ENCODE results near the gene DPH3.

DPH3 gene

GRCh38 chr3:16257309-16257708, 7.4 kb downstream of the DPH3 start:
- Histone ChIP-seq H3K9ac (ENCODE audit: low read length) (no peak overlapping the region), H2AK5ac (ENCODE audit: low read length, severe bottlenecking) (no peak overlapping the region), H3K9me3 (ENCODE audit: control insufficient read depth, low read length) (no peaks in the 10 kb centered on the region), H3K36me3 (ENCODE audit: control insufficient read depth in 1 of 2, insufficient read depth in 2 of 2, low read depth in 1 of 2, low read length in 2 of 2) (peaks cover 8 to 41% of the 10 kb centered on the region in 2 experiments), H3K14ac (ENCODE audit: low read length in 2 of 2) (no peak overlapping the region), H2BK12ac (ENCODE audit: low read length in 2 of 2) (no peak overlapping the region), H3K4me1 (ENCODE audit: control insufficient read depth, insufficient read depth, low read depth, low read length) (no peaks in the 10 kb centered on the region), H3K4ac (ENCODE audit: low read depth in 1 of 2, low read length in 2 of 2) (no peak overlapping the region), H2BK120ac (ENCODE audit: low read depth, low read length) (no peak overlapping the region), H3K4me2 (ENCODE audit: low read length, poor library complexity, severe bottlenecking) (no peak overlapping the region), H3K4me3 (ENCODE audit: insufficient read depth in 1 of 2, low read depth in 1 of 2, low read length in 2 of 2) (no peak overlapping the region), H2AFZ (ENCODE audit: low read depth, low read length) (no peak overlapping the region), H3K79me1 (replicated peaks; ENCODE audit: low read length, poor library complexity, severe bottlenecking) (peaks cover 20% of the 10 kb centered on the region), H3K27me3 (ENCODE audit: control insufficient read depth in 1 of 2, insufficient read depth in 1 of 2, low read length in 2 of 2) (no peaks in the 10 kb centered on the region), H2BK5ac (ENCODE audit: low read depth, low read length, poor library complexity, severe bottlenecking) (no peak overlapping the region), H4K91ac (ENCODE audit: low read length) (no peak overlapping the region), H3K27ac (ENCODE audit: low read length, poor library complexity, severe bottlenecking) (no peak overlapping the region), H4K8ac (ENCODE audit: low read length) (no peak overlapping the region), H3K18ac (ENCODE audit: low read depth in 1 of 2, low read length in 2 of 2) (no peak overlapping the region), H3K23ac (ENCODE audit: low read length in 2 of 2) (no peak overlapping the region), H2BK15ac (ENCODE audit: low read depth, poor library complexity, severe bottlenecking) (no peak overlapping the region)
- WGBS, result 95% methylated on average over 2 of the region's 2 CpGs
- DNase-seq, result no peak

- no peaks in the 10 kb centered on the region for H3K27me3 ChIP-seq (ENCODE audit: control insufficient read depth in 1 of 2, insufficient read depth in 1 of 2, low read length in 2 of 2)
- DNase-seq, result no peak
- H3K14ac ChIP-seq (ENCODE audit: low read length in 2 of 2), result no peak overlapping the region
- no peak overlapping the region for H2AK5ac ChIP-seq (ENCODE audit: low read length, severe bottlenecking)
- peaks cover 11% of the 10 kb centered on the region for H3K79me1 ChIP-seq (replicated peaks; ENCODE audit: low read length, poor library complexity, severe bottlenecking)
- WGBS, result 93% methylated on average over 5 of the region's 5 CpGs
- no peak overlapping the region for H2BK5ac ChIP-seq (ENCODE audit: low read depth, low read length, poor library complexity, severe bottlenecking)
- no peak overlapping the region for H3K23ac ChIP-seq (ENCODE audit: low read length in 2 of 2)
- H3K4me2 ChIP-seq (ENCODE audit: low read length, poor library complexity, severe bottlenecking), result no peak overlapping the region
- H2AFZ ChIP-seq (ENCODE audit: low read depth, low read length), result no peak overlapping the region
- no peaks in the 10 kb centered on the region for H3K9me3 ChIP-seq (ENCODE audit: control insufficient read depth, low read length)
- H3K4me1 ChIP-seq (ENCODE audit: control insufficient read depth, insufficient read depth, low read depth, low read length), result no peaks in the 10 kb centered on the region
- no peak overlapping the region for H2BK12ac ChIP-seq (ENCODE audit: low read length in 2 of 2)
- H2BK120ac ChIP-seq (ENCODE audit: low read depth, low read length), result no peak overlapping the region
- no peak overlapping the region for H4K8ac ChIP-seq (ENCODE audit: low read length)
- H3K27ac ChIP-seq (ENCODE audit: low read length, poor library complexity, severe bottlenecking), result no peak overlapping the region
- H3K9ac ChIP-seq (ENCODE audit: low read length), result no peak overlapping the region
- no peak overlapping the region for H3K4me3 ChIP-seq (ENCODE audit: insufficient read depth in 1 of 2, low read depth in 1 of 2, low read length in 2 of 2)
- H3K36me3 ChIP-seq (ENCODE audit: control insufficient read depth in 1 of 2, insufficient read depth in 2 of 2, low read depth in 1 of 2, low read length in 2 of 2), result peaks cover 8 to 29% of the 10 kb centered on the region in 2 experiments
- no peak overlapping the region for H4K91ac ChIP-seq (ENCODE audit: low read length)
- no peak overlapping the region for H3K4ac ChIP-seq (ENCODE audit: low read depth in 1 of 2, low read length in 2 of 2)
- H2BK15ac ChIP-seq (ENCODE audit: low read depth, poor library complexity, severe bottlenecking), result no peak overlapping the region
- no peak overlapping the region for H3K18ac ChIP-seq (ENCODE audit: low read depth in 1 of 2, low read length in 2 of 2)
These were observed 9.0 kb downstream of the DPH3 start for GRCh38 chr3:16255726-16256125.

GRCh38 chr3:16255326-16255725, 9.4 kb downstream of the DPH3 start:
- H3K14ac ChIP-seq (ENCODE audit: low read length in 2 of 2), result no peak overlapping the region
- H3K27me3 ChIP-seq (ENCODE audit: control insufficient read depth in 1 of 2, insufficient read depth in 1 of 2, low read length in 2 of 2), result no peaks in the 10 kb centered on the region
- H3K27ac ChIP-seq (ENCODE audit: low read length, poor library complexity, severe bottlenecking), result no peak overlapping the region
- no peak overlapping the region for H2BK5ac ChIP-seq (ENCODE audit: low read depth, low read length, poor library complexity, severe bottlenecking)
- no peaks in the 10 kb centered on the region for H3K4me1 ChIP-seq (ENCODE audit: control insufficient read depth, insufficient read depth, low read depth, low read length)
- no peak overlapping the region for H2AK5ac ChIP-seq (ENCODE audit: low read length, severe bottlenecking)
- no peak overlapping the region for H3K4ac ChIP-seq (ENCODE audit: low read depth in 1 of 2, low read length in 2 of 2)
- H3K4me2 ChIP-seq (ENCODE audit: low read length, poor library complexity, severe bottlenecking), result no peak overlapping the region
- peaks cover 8 to 25% of the 10 kb centered on the region in 2 experiments for H3K36me3 ChIP-seq (ENCODE audit: control insufficient read depth in 1 of 2, insufficient read depth in 2 of 2, low read depth in 1 of 2, low read length in 2 of 2)
- no peak for DNase-seq
- H2AFZ ChIP-seq (ENCODE audit: low read depth, low read length), result no peak overlapping the region
- no peak overlapping the region for H3K23ac ChIP-seq (ENCODE audit: low read length in 2 of 2)
- no peak overlapping the region for H3K18ac ChIP-seq (ENCODE audit: low read depth in 1 of 2, low read length in 2 of 2)
- no peak overlapping the region for H4K8ac ChIP-seq (ENCODE audit: low read length)
- no peak overlapping the region for H2BK120ac ChIP-seq (ENCODE audit: low read depth, low read length)
- WGBS, result no CpG with 5 or more reads among the region's 3 CpGs
- H3K9ac ChIP-seq (ENCODE audit: low read length), result no peak overlapping the region
- H3K4me3 ChIP-seq (ENCODE audit: insufficient read depth in 1 of 2, low read depth in 1 of 2, low read length in 2 of 2), result no peak overlapping the region
- no peak overlapping the region for H4K91ac ChIP-seq (ENCODE audit: low read length)
- H3K9me3 ChIP-seq (ENCODE audit: control insufficient read depth, low read length), result no peaks in the 10 kb centered on the region
- no peak overlapping the region for H2BK15ac ChIP-seq (ENCODE audit: low read depth, poor library complexity, severe bottlenecking)
- H2BK12ac ChIP-seq (ENCODE audit: low read length in 2 of 2), result no peak overlapping the region
- peaks cover 11% of the 10 kb centered on the region for H3K79me1 ChIP-seq (replicated peaks; ENCODE audit: low read length, poor library complexity, severe bottlenecking)

GRCh38 chr3:16254916-16255315, 9.8 kb downstream of the DPH3 start:
- peaks cover 11% of the 10 kb centered on the region for H3K79me1 ChIP-seq (replicated peaks; ENCODE audit: low read length, poor library complexity, severe bottlenecking)
- peak overlapping the region in 1 of 2 experiments; percentile 18 for H2BK12ac ChIP-seq (ENCODE audit: low read length in 2 of 2)
- no peak overlapping the region for H3K4me3 ChIP-seq (ENCODE audit: insufficient read depth in 1 of 2, low read depth in 1 of 2, low read length in 2 of 2)
- H3K14ac ChIP-seq (ENCODE audit: low read length in 2 of 2), result no peak overlapping the region
- no peak overlapping the region for H3K4ac ChIP-seq (ENCODE audit: low read depth in 1 of 2, low read length in 2 of 2)
- H3K18ac ChIP-seq (ENCODE audit: low read depth in 1 of 2, low read length in 2 of 2), result no peak overlapping the region
- 98% methylated on average over 5 of the region's 5 CpGs for WGBS
- no peak overlapping the region for H2BK15ac ChIP-seq (ENCODE audit: low read depth, poor library complexity, severe bottlenecking)
- no peak for DNase-seq
- H4K91ac ChIP-seq (ENCODE audit: low read length), result no peak overlapping the region
- H3K4me2 ChIP-seq (ENCODE audit: low read length, poor library complexity, severe bottlenecking), result no peak overlapping the region
- H3K9me3 ChIP-seq (ENCODE audit: control insufficient read depth, low read length), result no peaks in the 10 kb centered on the region
- H3K27me3 ChIP-seq (ENCODE audit: control insufficient read depth in 1 of 2, insufficient read depth in 1 of 2, low read length in 2 of 2), result no peaks in the 10 kb centered on the region
- peaks cover 8 to 21% of the 10 kb centered on the region in 2 experiments for H3K36me3 ChIP-seq (ENCODE audit: control insufficient read depth in 1 of 2, insufficient read depth in 2 of 2, low read depth in 1 of 2, low read length in 2 of 2)
- no peak overlapping the region for H3K9ac ChIP-seq (ENCODE audit: low read length)
- no peak overlapping the region for H2BK120ac ChIP-seq (ENCODE audit: low read depth, low read length)
- no peak overlapping the region for H2BK5ac ChIP-seq (ENCODE audit: low read depth, low read length, poor library complexity, severe bottlenecking)
- H4K8ac ChIP-seq (ENCODE audit: low read length), result no peak overlapping the region
- no peak overlapping the region for H2AK5ac ChIP-seq (ENCODE audit: low read length, severe bottlenecking)
- no peaks in the 10 kb centered on the region for H3K4me1 ChIP-seq (ENCODE audit: control insufficient read depth, insufficient read depth, low read depth, low read length)
- H2AFZ ChIP-seq (ENCODE audit: low read depth, low read length), result no peak overlapping the region
- no peak overlapping the region for H3K27ac ChIP-seq (ENCODE audit: low read length, poor library complexity, severe bottlenecking)
- no peak overlapping the region for H3K23ac ChIP-seq (ENCODE audit: low read length in 2 of 2)
